ENCODE measurements around the gene TNPO2.

TNPO2 gene

GRCh38 chr19:12711187-12711586 is 12.5 kb downstream of the TNPO2 start:
- no peak for TF ChIP-seq FOXP2 (optimal IDR thresholded peaks at IDR 0.05; ENCODE audit: borderline replicate concordance, extremely low read depth, extremely low read length, insufficient read depth)
- TF ChIP-seq REST (IDR thresholded peaks at IDR 0.05; ENCODE audit: insufficient read depth in 1 of 2, low read depth in 2 of 2, low read length in 2 of 2) = no peak
- no peak for TF ChIP-seq POLR2AphosphoS5 (IDR thresholded peaks at IDR 0.05; ENCODE audit: low read depth, low read length)
- TF ChIP-seq TAF1 (IDR thresholded peaks at IDR 0.05; ENCODE audit: borderline replicate concordance, insufficient read depth, low read length) = no peak
- no peak for TF ChIP-seq SIN3A (IDR thresholded peaks at IDR 0.05; ENCODE audit: borderline replicate concordance, insufficient read depth, low read length)

GRCh38 chr19:12708641-12709040 is 15.1 kb downstream of the TNPO2 start:
- no peak for TF ChIP-seq SIN3A (IDR thresholded peaks at IDR 0.05; ENCODE audit: borderline replicate concordance, insufficient read depth, low read length)
- no peak for TF ChIP-seq TAF1 (IDR thresholded peaks at IDR 0.05; ENCODE audit: borderline replicate concordance, insufficient read depth, low read length)
- no peak for TF ChIP-seq POLR2AphosphoS5 (IDR thresholded peaks at IDR 0.05; ENCODE audit: low read depth, low read length)
- TF ChIP-seq FOXP2 (optimal IDR thresholded peaks at IDR 0.05; ENCODE audit: borderline replicate concordance, extremely low read depth, extremely low read length, insufficient read depth) = no peak
- no peak for TF ChIP-seq REST (IDR thresholded peaks at IDR 0.05; ENCODE audit: insufficient read depth in 1 of 2, low read depth in 2 of 2, low read length in 2 of 2)

- TF ChIP-seq SIN3A (IDR thresholded peaks at IDR 0.05; ENCODE audit: borderline replicate concordance, insufficient read depth, low read length) = no peak
- TF ChIP-seq TAF1 (IDR thresholded peaks at IDR 0.05; ENCODE audit: borderline replicate concordance, insufficient read depth, low read length) = no peak
- no peak for TF ChIP-seq REST (IDR thresholded peaks at IDR 0.05; ENCODE audit: insufficient read depth in 1 of 2, low read depth in 2 of 2, low read length in 2 of 2)
- TF ChIP-seq FOXP2 (optimal IDR thresholded peaks at IDR 0.05; ENCODE audit: borderline replicate concordance, extremely low read depth, extremely low read length, insufficient read depth) = no peak
Measured at GRCh38 chr19:12706332-12706718, 17.4 kb downstream of the TNPO2 start.

GRCh38 chr19:12705654-12706331 is 17.9 kb downstream of the TNPO2 start:
- no peak for TF ChIP-seq REST (IDR thresholded peaks at IDR 0.05; ENCODE audit: insufficient read depth in 1 of 2, low read depth in 2 of 2, low read length in 2 of 2)
- no peak for TF ChIP-seq FOXP2 (optimal IDR thresholded peaks at IDR 0.05; ENCODE audit: borderline replicate concordance, extremely low read depth, extremely low read length, insufficient read depth)
- TF ChIP-seq TAF1 (IDR thresholded peaks at IDR 0.05; ENCODE audit: borderline replicate concordance, insufficient read depth, low read length) = no peak
- TF ChIP-seq SIN3A (IDR thresholded peaks at IDR 0.05; ENCODE audit: borderline replicate concordance, insufficient read depth, low read length) = no peak
- no peak for TF ChIP-seq POLR2AphosphoS5 (IDR thresholded peaks at IDR 0.05; ENCODE audit: low read depth, low read length)
